Measurements from ENCODE around the gene RTN4RL1.
"Not testable (repeated sequence)": the region's sequence is repeated elsewhere in the genome, so short reads cannot be mapped to it uniquely, and the experiment has no call there.

RTN4RL1 gene

GRCh38 chr17:1916316-1916715, 108.8 kb downstream of the RTN4RL1 start:
- no peak for DNase-seq

GRCh38 chr17:1915889-1916288, 109.2 kb downstream of the RTN4RL1 start:
- DNase-seq, result no peak

GRCh38 chr17:1914661-1915083, 110.5 kb downstream of the RTN4RL1 start:
- peak in 1 of 5 experiments; percentile 13 for DNase-seq

GRCh38 chr17:1913702-1914101, 111.4 kb downstream of the RTN4RL1 start:
- DNase-seq, result no peak

- no peak for DNase-seq
These were observed 113.0 kb downstream of the RTN4RL1 start for GRCh38 chr17:1912146-1912545.

DNA sequence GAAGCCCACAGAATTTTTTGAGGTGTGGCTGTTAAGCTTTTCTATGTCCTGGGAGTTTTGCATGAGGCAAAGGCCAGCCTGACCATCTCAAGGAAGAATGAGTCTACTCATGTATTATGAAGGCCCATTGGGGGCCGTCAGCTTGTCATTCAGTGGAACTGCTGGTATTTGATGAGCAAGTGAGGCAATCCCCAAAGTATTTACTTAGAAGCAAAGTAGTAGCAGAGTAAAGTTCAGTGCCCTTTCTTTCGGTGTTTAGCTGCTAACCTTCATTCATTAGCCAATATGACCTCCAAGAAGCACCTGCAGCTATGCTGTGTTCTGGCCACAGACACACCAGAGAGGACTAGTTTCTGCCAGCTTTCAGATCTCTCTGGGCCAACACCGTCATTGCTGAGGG, 115.1 kb downstream of the RTN4RL1 start:
- no peak for DNase-seq

- DNase-seq, result peak in 1 of 5 experiments; percentile 41
These were observed 116.3 kb downstream of the RTN4RL1 start for GRCh38 chr17:1908699-1909309.

DNA sequence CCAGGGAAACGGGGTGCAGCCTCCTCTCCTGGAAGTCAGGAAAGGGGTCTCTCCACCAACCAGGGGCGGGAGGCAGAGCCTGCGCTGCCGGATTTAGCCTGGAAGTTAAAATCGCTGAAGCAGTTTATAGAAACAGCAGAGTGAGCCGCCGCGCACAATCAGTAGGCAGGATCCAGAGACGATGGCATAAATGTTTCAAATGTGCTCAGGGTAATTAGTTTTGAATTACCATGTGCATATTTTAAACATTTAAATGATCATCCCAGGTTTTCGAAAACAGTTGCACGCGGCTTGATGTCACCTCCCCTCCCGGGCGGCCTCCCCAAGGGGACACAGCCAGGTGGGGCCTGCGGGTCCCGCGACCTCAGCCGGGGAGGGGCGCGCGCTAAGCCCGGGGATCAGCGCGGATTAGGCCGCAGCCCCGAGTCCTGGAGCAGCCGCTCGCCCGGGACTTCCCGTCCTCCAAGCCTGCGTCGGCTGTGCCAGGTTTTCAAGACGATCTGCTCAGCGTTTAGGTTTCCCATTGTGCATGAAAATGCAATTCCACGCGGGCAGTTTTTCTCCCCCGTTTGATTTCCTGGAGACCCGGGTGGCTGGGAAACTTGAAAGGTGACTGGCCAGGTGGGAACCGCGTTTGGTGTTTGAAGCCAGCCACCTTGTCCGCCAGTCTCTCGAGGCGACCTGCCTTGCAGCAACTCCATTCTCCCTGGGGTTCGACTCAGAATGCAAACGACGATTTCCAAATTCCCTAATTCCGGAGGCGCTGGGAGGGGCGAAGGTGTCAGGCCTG, 117.0 kb downstream of the RTN4RL1 start:
- peak in 1 of 5 experiments; percentile 17 for DNase-seq

DNA sequence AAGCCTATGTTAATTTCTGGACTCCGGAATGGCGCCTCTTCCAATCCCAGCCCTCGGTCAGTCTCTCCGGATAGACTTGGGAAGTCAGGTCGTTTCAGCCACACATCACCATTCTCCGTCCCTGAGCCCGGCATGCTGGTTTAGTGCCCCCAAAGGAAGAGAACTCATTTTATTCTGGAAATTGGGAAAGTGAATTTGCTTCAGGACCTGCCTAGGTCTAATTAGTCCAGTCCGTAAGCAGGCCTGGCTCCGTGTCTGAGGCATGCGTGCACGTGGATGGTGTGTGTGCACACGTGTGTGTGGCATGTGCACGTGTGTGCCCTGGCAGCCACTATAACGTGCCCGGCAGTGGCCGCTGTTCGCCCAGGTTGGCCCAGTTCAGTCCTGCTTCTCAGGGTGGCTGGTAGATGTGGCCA, 117.9 kb downstream of the RTN4RL1 start:
- no peak for DNase-seq

- no peak for DNase-seq
These were observed 118.5 kb downstream of the RTN4RL1 start for GRCh38 chr17:1906662-1907101.

DNA sequence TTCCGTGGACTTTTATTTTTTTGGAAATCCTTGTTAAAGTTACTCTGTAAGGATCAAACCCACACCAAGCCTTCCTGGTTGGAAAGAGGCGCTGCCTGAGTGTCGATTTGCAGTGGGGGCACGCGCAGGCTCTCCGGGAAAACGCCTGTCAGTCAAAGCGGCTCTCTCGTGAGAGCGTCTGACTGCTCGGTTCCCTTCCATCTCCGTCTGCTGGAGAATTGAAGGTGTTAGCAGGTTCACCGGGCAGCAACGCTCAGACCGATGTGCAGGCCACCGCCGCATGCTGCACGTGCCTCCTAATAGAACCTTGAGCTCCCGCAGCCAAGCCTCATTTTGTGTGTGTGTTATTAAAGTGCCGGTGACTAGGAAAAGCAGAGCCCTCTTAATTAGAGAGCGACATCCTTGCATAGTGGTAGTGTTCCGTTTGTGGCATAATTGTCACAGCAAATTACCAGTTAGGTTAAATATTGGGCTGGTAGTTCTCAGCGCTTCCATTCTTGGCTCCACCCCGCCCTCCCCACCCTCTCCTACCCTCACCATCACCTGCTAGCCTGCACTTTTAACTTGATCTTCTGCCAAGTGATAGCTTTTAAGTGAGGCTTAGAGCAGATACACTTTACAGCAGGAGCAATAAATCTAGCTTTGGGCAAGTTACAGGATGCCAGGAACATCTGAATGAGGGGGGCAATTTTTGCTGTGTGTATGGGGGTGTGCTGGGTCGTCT, 119.8 kb downstream of the RTN4RL1 start:
- DNase-seq, result no peak

GRCh38 chr17:1904273-1905182, 120.6 kb downstream of the RTN4RL1 start:
- DNase-seq, result no peak

DNA sequence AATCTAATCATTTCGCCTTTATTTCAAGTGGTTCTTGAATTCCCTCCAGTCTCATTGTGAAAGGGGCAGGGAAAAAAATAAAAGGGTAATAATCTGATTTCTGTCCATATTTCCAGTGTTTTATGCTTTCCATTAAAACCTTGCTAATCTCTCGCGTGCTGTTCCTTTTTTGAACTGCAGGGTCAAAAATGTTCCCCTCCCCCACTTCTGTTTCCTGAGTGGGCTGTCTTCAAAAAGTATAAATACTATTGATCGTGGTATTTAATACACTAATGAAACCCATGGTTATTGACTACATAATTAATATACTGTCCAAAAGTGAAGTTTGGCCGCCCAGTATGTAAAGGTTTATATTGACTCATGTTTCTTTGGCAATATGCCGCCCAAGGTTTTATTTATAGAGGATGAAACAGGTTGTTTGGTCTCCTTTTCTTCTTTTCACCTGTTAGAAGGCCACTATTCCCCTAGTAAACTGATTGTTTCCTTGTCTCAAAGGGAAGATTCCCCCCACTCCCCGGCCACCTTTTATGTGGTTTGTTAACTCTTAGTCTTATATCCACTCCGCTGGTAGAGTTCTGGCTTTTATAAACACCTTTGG, 125.6 kb downstream of the RTN4RL1 start:
- no peak for DNase-seq

GRCh38 chr17:1898872-1899271, 126.3 kb downstream of the RTN4RL1 start:
- no peak for DNase-seq

DNA sequence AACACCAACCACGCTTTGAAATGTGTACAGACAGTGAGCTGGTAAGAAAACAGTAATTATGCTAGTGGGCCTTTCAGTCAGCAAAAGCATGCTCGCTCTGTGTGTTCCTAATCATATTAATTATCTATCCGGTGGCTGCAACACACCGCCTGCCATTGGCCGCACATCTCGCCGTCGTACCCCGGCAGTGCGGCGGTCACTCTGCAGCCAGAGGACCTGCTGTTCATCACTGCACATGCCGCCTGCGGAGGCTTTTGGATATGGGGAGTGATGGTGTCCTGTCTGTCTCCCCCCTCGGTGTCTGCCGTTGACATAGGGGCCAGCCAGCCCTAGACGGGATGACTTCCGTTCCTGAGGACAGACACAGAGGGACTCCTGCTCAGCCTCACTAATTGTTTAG, 126.8 kb downstream of the RTN4RL1 start:
- DNase-seq, result no peak

- no peak for DNase-seq
These were observed 128.0 kb downstream of the RTN4RL1 start for GRCh38 chr17:1897105-1897656.

DNA sequence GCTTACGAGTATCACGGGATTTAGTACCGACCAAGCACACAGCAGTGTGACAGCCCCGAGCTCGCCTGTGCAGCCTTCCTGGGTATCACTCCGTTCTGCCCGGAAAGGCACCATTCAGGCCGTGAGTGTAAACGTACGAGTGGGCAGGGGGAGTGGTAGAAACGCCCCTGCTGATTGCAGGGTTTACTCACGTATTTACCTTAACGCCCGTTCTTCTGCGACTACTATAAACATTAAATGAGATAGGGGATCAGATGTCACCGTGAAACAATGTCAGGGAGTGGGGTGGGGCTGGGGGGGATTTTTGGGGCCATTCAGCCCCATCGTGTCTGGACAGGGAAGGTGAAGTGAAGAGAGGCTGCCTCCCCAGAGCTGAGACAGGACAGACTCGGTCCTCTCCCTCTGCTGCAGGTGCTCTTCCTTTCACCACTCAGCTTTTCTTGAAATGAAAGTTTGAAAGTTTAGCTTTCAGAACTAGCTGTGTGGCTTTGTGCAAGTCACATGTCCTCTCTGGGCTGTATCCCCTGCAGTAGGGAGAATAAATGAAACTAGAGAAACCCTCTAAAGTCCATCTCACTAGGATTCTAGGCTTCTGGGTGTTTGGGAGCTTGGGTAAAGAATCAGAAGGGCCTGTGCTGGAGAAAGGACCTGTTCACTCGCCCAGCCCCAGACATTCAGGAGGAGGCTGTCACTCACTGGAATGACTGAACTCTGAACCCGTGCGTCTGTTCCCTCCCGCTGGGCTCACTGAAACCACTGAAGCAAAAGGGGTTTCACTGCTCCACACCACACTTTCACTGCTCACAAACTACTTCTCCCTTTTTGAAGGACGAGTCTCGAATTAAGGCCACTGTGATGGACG, 128.7 kb downstream of the RTN4RL1 start:
- no peak for DNase-seq

- DNase-seq, result not testable (repeated sequence)
These were observed 129.7 kb downstream of the RTN4RL1 start for GRCh38 chr17:1895479-1895878.

- no peak for DNase-seq
These were observed 130.3 kb downstream of the RTN4RL1 start for GRCh38 chr17:1894753-1895339.

GRCh38 chr17:1890758-1891450, 134.2 kb downstream of the RTN4RL1 start:
- peak in 1 of 5 experiments; percentile 71 for DNase-seq
